GM19351 (cell line): ENCODE measurements around the gene NPM3.
"Not testable (repeated sequence)": the region's sequence is repeated elsewhere in the genome, so short reads cannot be mapped to it uniquely, and the experiment has no call there.

Source experiments
- ATAC-seq: cut with Tn5 transposase; IDR thresholded peaks from one replicate; pipeline ENCODE4 v1.9.1; 2021; ENCODE audit warnings: mild to moderate bottlenecking, moderate library complexity; ENCODE audit not compliant: unreplicated experiment

Gene NPM3

GRCh38 chr10:101807158-101807557, 23.9 kb upstream of the NPM3 start:
- ATAC-seq = no peak

- no peak for ATAC-seq
Observed at GRCh38 chr10:101803511-101803910, 20.3 kb upstream of the NPM3 start.

GRCh38 chr10:101797403-101798059, 14.3 kb upstream of the NPM3 start:
- ATAC-seq = no peak

GRCh38 chr10:101793526-101793925, 10.3 kb upstream of the NPM3 start:
- no peak for ATAC-seq

- ATAC-seq = no peak
Observed at GRCh38 chr10:101789686-101790085, 6.4 kb upstream of the NPM3 start.

GRCh38 chr10:101789231-101789630, 6.0 kb upstream of the NPM3 start:
- ATAC-seq = not testable (repeated sequence)

- no peak for ATAC-seq
Observed at GRCh38 chr10:101785801-101786200, 2.6 kb upstream of the NPM3 start.

GRCh38 chr10:101784558-101784957, 1.3 kb upstream of the NPM3 start:
- ATAC-seq = no peak

- no peak for ATAC-seq
Observed at GRCh38 chr10:101783736-101784118, 481 bp upstream of the NPM3 start.

- ATAC-seq = no peak
Observed at GRCh38 chr10:101781984-101782810, 1.0 kb downstream of the NPM3 start.

- no peak for ATAC-seq
Observed at GRCh38 chr10:101781655-101781983, 1.6 kb downstream of the NPM3 start.

GRCh38 chr10:101780818-101781654, 2.2 kb downstream of the NPM3 start:
- ATAC-seq = peak; percentile 39

- ATAC-seq = no peak
Observed at GRCh38 chr10:101780187-101780817, 2.9 kb downstream of the NPM3 start.

GRCh38 chr10:101779544-101780186, 3.6 kb downstream of the NPM3 start:
- no peak for ATAC-seq

- no peak for ATAC-seq
Observed at GRCh38 chr10:101778781-101779543, 4.3 kb downstream of the NPM3 start.

GRCh38 chr10:101778151-101778780, 5.0 kb downstream of the NPM3 start:
- no peak for ATAC-seq

- ATAC-seq = no peak
Observed at GRCh38 chr10:101777619-101778145, 5.6 kb downstream of the NPM3 start.

- no peak for ATAC-seq
Observed at GRCh38 chr10:101776161-101776817, 7.0 kb downstream of the NPM3 start.
